Esophagus muscularis mucosa (tissue), 4 donors: ENCODE measurements around the gene SEMA6A. TPM values are rescaled to one million over a fixed set of nuclear protein-coding genes. Genes with fewer than 3 reads are reported as not detected.

ENCODE experiments used
- DNase-seq: peaks from one replicate; pipeline ENCODE4 v3.0.0-alpha.2; 2017; ENCODE audit errors: extremely low spot score
- H3K27ac ChIP-seq, 4 donors: fragments of 200-600 bp; sonication (generic); replicated peaks in 1 of 4; 1 replicate in 3 of 4; 2 replicates in 1 of 4; pipeline ENCODE4 v1.5.1; 2016 to 2019; ENCODE audit warnings: mild to moderate bottlenecking in 1 of 4
- H3K27me3 ChIP-seq, 4 donors: fragments of 200-600 bp; sonication (generic); one replicate each; pipeline versions ENCODE4 v1.5.1 to v1.6.0; 2016 to 2019
- H3K36me3 ChIP-seq, 4 donors: fragments of 200-600 bp; sonication (generic); one replicate each; pipeline ENCODE4 v1.5.1; 2016 to 2019
- H3K4me1 ChIP-seq, 4 donors: fragments of 200-600 bp; sonication (generic); one replicate each; pipeline ENCODE4 v1.5.1; 2016 to 2019
- H3K4me3 ChIP-seq, 4 donors: fragments of 200-600 bp; sonication (generic); 1 replicate in 2 of 4; 2 replicates in 2 of 4; pipeline ENCODE4 v1.5.1; 2016 to 2019; ENCODE audit warnings: mild to moderate bottlenecking in 4 of 4, moderate library complexity in 1 of 4
- H3K9me3 ChIP-seq, 4 donors: fragments of 200-600 bp; sonication (generic); 1 replicate in 3 of 4; 2 replicates in 1 of 4; pipeline ENCODE4 v1.5.1; 2016 to 2019
- EP300 ChIP-seq: sonication (generic); formaldehyde crosslinking; IDR thresholded peaks from one replicate; pipeline ENCODE4 v1.6.1; 2017; ENCODE audit warnings: antibody characterized with exemption
- POLR2A ChIP-seq: fragments of 450-650 bp; IDR thresholded peaks from one replicate; pipeline ENCODE4 v1.6.1; 2017; ENCODE audit warnings: antibody characterized with exemption, moderate library complexity, mild to moderate bottlenecking, low read depth
- POLR2AphosphoS5 ChIP-seq, 2 donors: sonication (generic); formaldehyde crosslinking; IDR thresholded peaks; one replicate each; pipeline ENCODE4 v1.6.1; 2017; ENCODE audit warnings: antibody characterized with exemption in 2 of 2
- WGBS: methylation state at CpG from one replicate; pipeline ENCODE4 v1.1.5; 2018; 5-methylcytosine and 5-hydroxymethylcytosine counted together
- intact Hi-C: fragments of 100-400 bp; cut with DNase I; formaldehyde crosslinking; loops from one replicate; pipeline ENCODE4 v1.15.1; 2023
- total RNA-seq, 4 donors: library from RNA; depleted of rRNA; stranded (reverse); fragments of >200 nt; gene quantifications; one replicate each; pipeline versions ENCODE4 v1.1.0 to v1.2.1, GENCODE V29; 2016
- TF ChIP-seq, protein P1 (sequence below), 3 experiments: fragments of 200-600 bp in 2 of 3; fragments of 450-650 bp in 1 of 3; sonication (generic) in 2 of 3; IDR thresholded peaks; one replicate each; pipeline ENCODE4 v1.5.1; 2017 to 2019; ENCODE audit warnings: antibody characterized with exemption in 3 of 3, mild to moderate bottlenecking in 2 of 3, moderate library complexity in 1 of 3

Gene SEMA6A
- total RNA-seq, 4 donors from 2014 or later = 10.9 to 20.9 (median 14.3) TPM

GRCh38 chr5:116442931-116443551 lies 131.6 kb downstream of the SEMA6A start:
- DNase-seq = no peak
- 96% methylated on average over 3 of the region's 3 CpGs for WGBS
- H3K9me3 ChIP-seq = no peaks in the 10 kb centered on the region
- peaks cover 10 to 16% (median 12%) of the 10 kb centered on the region in 4 donors for H3K4me1 ChIP-seq
- intact Hi-C loops = no loop called here
- no peak overlapping the region for H3K27ac ChIP-seq
- TF ChIP-seq EP300 (no peak), POLR2AphosphoS5 (IDR thresholded peaks at IDR 0.05) (no peak), POLR2A (no peak)
- TF ChIP-seq, protein P1, sequence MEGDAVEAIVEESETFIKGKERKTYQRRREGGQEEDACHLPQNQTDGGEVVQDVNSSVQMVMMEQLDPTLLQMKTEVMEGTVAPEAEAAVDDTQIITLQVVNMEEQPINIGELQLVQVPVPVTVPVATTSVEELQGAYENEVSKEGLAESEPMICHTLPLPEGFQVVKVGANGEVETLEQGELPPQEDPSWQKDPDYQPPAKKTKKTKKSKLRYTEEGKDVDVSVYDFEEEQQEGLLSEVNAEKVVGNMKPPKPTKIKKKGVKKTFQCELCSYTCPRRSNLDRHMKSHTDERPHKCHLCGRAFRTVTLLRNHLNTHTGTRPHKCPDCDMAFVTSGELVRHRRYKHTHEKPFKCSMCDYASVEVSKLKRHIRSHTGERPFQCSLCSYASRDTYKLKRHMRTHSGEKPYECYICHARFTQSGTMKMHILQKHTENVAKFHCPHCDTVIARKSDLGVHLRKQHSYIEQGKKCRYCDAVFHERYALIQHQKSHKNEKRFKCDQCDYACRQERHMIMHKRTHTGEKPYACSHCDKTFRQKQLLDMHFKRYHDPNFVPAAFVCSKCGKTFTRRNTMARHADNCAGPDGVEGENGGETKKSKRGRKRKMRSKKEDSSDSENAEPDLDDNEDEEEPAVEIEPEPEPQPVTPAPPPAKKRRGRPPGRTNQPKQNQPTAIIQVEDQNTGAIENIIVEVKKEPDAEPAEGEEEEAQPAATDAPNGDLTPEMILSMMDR (IDR thresholded peaks at IDR 0.05) = no peak
- peaks cover 11 to 19% (median 17%) of the 10 kb centered on the region in 4 donors for H3K36me3 ChIP-seq
- H3K27me3 ChIP-seq = no peaks in the 10 kb centered on the region
- H3K4me3 ChIP-seq = no peak overlapping the region

- WGBS = 57% methylated on average over 3 of the region's 3 CpGs
Measured at GRCh38 chr5:116442095-116442534, 132.5 kb downstream of the SEMA6A start.

DNA sequence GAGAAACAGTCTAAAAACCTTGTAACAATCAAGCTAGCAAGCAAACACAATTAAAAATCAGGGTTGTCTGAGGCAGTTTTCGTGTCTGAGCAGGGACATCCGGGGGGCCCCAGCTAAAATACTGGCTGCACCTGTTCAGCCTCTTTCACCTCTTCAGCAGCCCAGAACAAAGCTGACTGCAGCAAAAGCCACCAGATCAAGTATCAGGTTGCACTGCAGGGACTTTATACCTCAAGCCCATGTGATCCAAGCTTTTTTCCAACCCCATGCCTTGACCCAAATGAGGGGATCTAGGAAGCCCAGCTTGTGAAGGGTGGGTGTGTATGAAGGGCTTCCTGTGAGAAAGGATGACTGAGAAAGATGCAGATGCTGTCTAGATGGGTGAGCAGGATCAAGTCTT lies 133.4 kb downstream of the SEMA6A start:
- intact Hi-C loops = no loop called here
- 90% methylated on average over 2 of the region's 2 CpGs for WGBS
- H3K4me1 ChIP-seq = peaks cover 10 to 16% (median 12%) of the 10 kb centered on the region in 4 donors
- no peaks in the 10 kb centered on the region for H3K27me3 ChIP-seq
- no peak for DNase-seq
- H3K36me3 ChIP-seq = peaks cover under 1 to 5% (median 2%) of the 10 kb centered on the region in 4 donors
- TF ChIP-seq POLR2AphosphoS5 (IDR thresholded peaks at IDR 0.05) = no peak
- TF ChIP-seq POLR2A = no peak
- TF ChIP-seq EP300 = no peak
- TF ChIP-seq, protein P1 (IDR thresholded peaks at IDR 0.05) = no peak
- no peak overlapping the region for H3K27ac ChIP-seq
- H3K9me3 ChIP-seq = no peaks in the 10 kb centered on the region
- H3K4me3 ChIP-seq = no peak overlapping the region

More at GRCh38 chr5:116442095-116442534, 132.5 kb downstream of the SEMA6A start:
- H3K27me3 ChIP-seq = no peaks in the 10 kb centered on the region
- DNase-seq = no peak
- peaks cover 10 to 16% (median 12%) of the 10 kb centered on the region in 4 donors for H3K4me1 ChIP-seq
- intact Hi-C loops = no loop called here
- H3K36me3 ChIP-seq = peaks cover 9 to 12% (median 10%) of the 10 kb centered on the region in 4 donors
- H3K9me3 ChIP-seq = no peaks in the 10 kb centered on the region
- TF ChIP-seq POLR2A (no peak), POLR2AphosphoS5 (IDR thresholded peaks at IDR 0.05) (no peak), EP300 (no peak)
- TF ChIP-seq, protein P1 (IDR thresholded peaks at IDR 0.05) = no peak
- no peak overlapping the region for H3K4me3 ChIP-seq
- H3K27ac ChIP-seq = no peak overlapping the region

GRCh38 chr5:116440457-116441001 lies 134.1 kb downstream of the SEMA6A start:
- no peak overlapping the region for H3K27ac ChIP-seq
- no peaks in the 10 kb centered on the region for H3K36me3 ChIP-seq
- no peaks in the 10 kb centered on the region for H3K27me3 ChIP-seq
- no peak overlapping the region for H3K4me3 ChIP-seq
- intact Hi-C loops = no loop called here
- no peaks in the 10 kb centered on the region for H3K9me3 ChIP-seq
- 91% methylated on average over 5 of the region's 5 CpGs for WGBS
- no peak for DNase-seq
- TF ChIP-seq EP300 (no peak), POLR2AphosphoS5 (IDR thresholded peaks at IDR 0.05) (no peak), POLR2A (no peak)
- TF ChIP-seq, protein P1 (IDR thresholded peaks at IDR 0.05) = no peak
- peaks cover 10 to 16% (median 12%) of the 10 kb centered on the region in 4 donors for H3K4me1 ChIP-seq
